ENCODE measurements around the gene CALR. TPM values are rescaled to one million over a fixed set of nuclear protein-coding genes. Genes with fewer than 3 reads are reported as not detected.

CALR gene
- total RNA-seq, 1 experiment from 2014 or later = 606 TPM

- Histone ChIP-seq H3K9me3 (ENCODE audit: insufficient read depth, low read depth) (no peaks in the 10 kb centered on the region), H3K36me3 (ENCODE audit: low read depth) (peaks cover 49% of the 10 kb centered on the region), H3K27ac (peak within 1 kb of the TSS; percentile 89), H3K4me2 (peak within 1 kb of the TSS; percentile 97), H3K27me3 (ENCODE audit: insufficient read depth, low read depth) (no peaks in the 10 kb centered on the region), H3F3A (ENCODE audit: insufficient read depth, low read depth) (peaks cover 92% of the 10 kb centered on the region), H3K4me3 (peak within 1 kb of the TSS; percentile 77), H3K9me2 (ENCODE audit: insufficient read depth) (no peaks in the 10 kb centered on the region), H3K4me1 (replicated peaks; ENCODE audit: insufficient read depth) (peaks cover 23% of the 10 kb centered on the region), H3K79me2 (ENCODE audit: low read depth) (peaks cover 46% of the 10 kb centered on the region), H2AFZ (no peak within 1 kb of the TSS; the same call in 1 of the 2 replicates), H4K20me1 (ENCODE audit: insufficient read depth) (peaks cover 29% of the 10 kb centered on the region)
- ChIA-PET CTCF (interaction anchor here (0.6 to 1.0 kb wide), 3 partner anchors 20 to 60 kb away, joined by 3 to 4 read pairs (median 4); no protein-coding TSS in a partner anchor), POLR2A (ENCODE audit: unreplicated experiment) (interaction anchor here (0.6 to 0.7 kb wide), 2 partner anchors 7 to 12 kb away, joined by 4 read pairs; partner anchors contain the start of gene CALR)
- TSS peak; percentile 58 for BruUV-seq (replicated peaks)
- DNase-seq = peak; percentile 92 to 96
- intact Hi-C loops (cut with micrococcal nuclease; ENCODE audit: unreplicated experiment) = no loop called here
- TF ChIP-seq CTCF (conservative IDR thresholded peaks at IDR 0.05) (no peak), EZH2 (IDR thresholded peaks at IDR 0.05; ENCODE audit: low read depth) (no peak)
These were observed 7.2 kb downstream of the CALR start, which contains the start of gene RAD23A for GRCh38 chr19:12945479-12946091. Gene RAD23A, plus strand, starts transcription at chr19:12945862. Its CDS starts 87 bp downstream, at chr19:12945949.

- intact Hi-C loops (cut with micrococcal nuclease; ENCODE audit: unreplicated experiment) = no loop called here
- Histone ChIP-seq H3K27me3 (ENCODE audit: insufficient read depth, low read depth) (no peaks in the 10 kb centered on the region), H3K9me2 (ENCODE audit: insufficient read depth) (no peaks in the 10 kb centered on the region), H3K36me3 (ENCODE audit: low read depth) (peaks cover 43% of the 10 kb centered on the region), H4K20me1 (ENCODE audit: insufficient read depth) (peaks cover 29% of the 10 kb centered on the region), H3K27ac (peak overlapping the region; percentile 89), H3F3A (ENCODE audit: insufficient read depth, low read depth) (peaks cover 92% of the 10 kb centered on the region), H3K79me2 (ENCODE audit: low read depth) (peaks cover 39% of the 10 kb centered on the region), H3K4me2 (peak overlapping the region; percentile 97), H3K4me1 (replicated peaks; ENCODE audit: insufficient read depth) (peaks cover 23% of the 10 kb centered on the region), H2AFZ (no peak overlapping the region; the same call in 1 of the 2 replicates), H3K4me3 (peak overlapping the region; percentile 77), H3K9me3 (ENCODE audit: insufficient read depth, low read depth) (no peaks in the 10 kb centered on the region)
- POLR2A ChIA-PET (ENCODE audit: unreplicated experiment) = interaction anchor here (0.6 to 0.7 kb wide), 9 partner anchors 8 to 1625 kb away, joined by 3 to 19 read pairs (median 4); partner anchors contain the start of genes CALR, NDUFB7 and SYCE2
- peak; percentile 70 to 73 for DNase-seq
- CTCF ChIA-PET = interaction anchor here (0.6 to 1.0 kb wide), 3 partner anchors 19 to 61 kb away, joined by 3 to 4 read pairs (median 4); no protein-coding TSS in a partner anchor
- no peak for TF ChIP-seq EZH2 (IDR thresholded peaks at IDR 0.05; ENCODE audit: low read depth)
- TF ChIP-seq CTCF (conservative IDR thresholded peaks at IDR 0.05) = no peak
- BruUV-seq (replicated peaks) = no TSS peak
These were observed 7.8 kb downstream of the CALR start for GRCh38 chr19:12946092-12946721.

- BruUV-seq (replicated peaks) = TSS peak; percentile 35
- H3K9me2 ChIP-seq (ENCODE audit: insufficient read depth) = no peaks in the 10 kb centered on the region
- TF ChIP-seq EZH2 (IDR thresholded peaks at IDR 0.05; ENCODE audit: low read depth) = no peak
- TF ChIP-seq CTCF (conservative IDR thresholded peaks at IDR 0.05) = no peak
- peaks cover 23% of the 10 kb centered on the region for H3K4me1 ChIP-seq (replicated peaks; ENCODE audit: insufficient read depth)
- H3K27ac ChIP-seq = peak overlapping the region; percentile 89
- no peaks in the 10 kb centered on the region for H3K9me3 ChIP-seq (ENCODE audit: insufficient read depth, low read depth)
- H3K4me3 ChIP-seq = peak overlapping the region; percentile 77
- ChIA-PET CTCF (interaction anchor here (0.9 to 1.0 kb wide), 2 partner anchors 19 kb away, joined by 4 read pairs; no protein-coding TSS in a partner anchor), POLR2A (ENCODE audit: unreplicated experiment) (interaction anchor here (0.6 to 0.7 kb wide), 7 partner anchors 8 to 1625 kb away, joined by 3 to 19 read pairs (median 5); partner anchors contain the start of genes NDUFB7 and SYCE2)
- no peak for DNase-seq
- peaks cover 92% of the 10 kb centered on the region for H3F3A ChIP-seq (ENCODE audit: insufficient read depth, low read depth)
- peak overlapping the region; percentile 97 for H3K4me2 ChIP-seq
- no peaks in the 10 kb centered on the region for H3K27me3 ChIP-seq (ENCODE audit: insufficient read depth, low read depth)
- intact Hi-C loops (cut with micrococcal nuclease; ENCODE audit: unreplicated experiment) = no loop called here
- H3K36me3 ChIP-seq (ENCODE audit: low read depth) = peaks cover 37% of the 10 kb centered on the region
- H3K79me2 ChIP-seq (ENCODE audit: low read depth) = peaks cover 32% of the 10 kb centered on the region
- H2AFZ ChIP-seq = no peak overlapping the region
- H4K20me1 ChIP-seq (ENCODE audit: insufficient read depth) = peaks cover 36% of the 10 kb centered on the region
These were observed 8.5 kb downstream of the CALR start for GRCh38 chr19:12946731-12947496.

All from PC-9 (cell line).